NOMO-1 treated with DMSO at 0.1 percent for 48 hours (cell line): ENCODE data around the gene SKAP1.

ENCODE experiments used
- DNase-seq: peaks from one replicate; lab custom pipeline; 2025; ENCODE audit not compliant: unreplicated experiment; lab: John Stamatoyannopoulos, UW

SKAP1 gene

GRCh38 chr17:48179071-48179945 lies 250.7 kb downstream of the SKAP1 start:
- DNase-seq = no peak

- DNase-seq = no peak
Measured at GRCh38 chr17:48178317-48178716, 251.7 kb downstream of the SKAP1 start.

GRCh38 chr17:48177816-48178215 lies 252.2 kb downstream of the SKAP1 start:
- DNase-seq = no peak

- no peak for DNase-seq
Measured at GRCh38 chr17:48176471-48176855, 253.6 kb downstream of the SKAP1 start.

DNA sequence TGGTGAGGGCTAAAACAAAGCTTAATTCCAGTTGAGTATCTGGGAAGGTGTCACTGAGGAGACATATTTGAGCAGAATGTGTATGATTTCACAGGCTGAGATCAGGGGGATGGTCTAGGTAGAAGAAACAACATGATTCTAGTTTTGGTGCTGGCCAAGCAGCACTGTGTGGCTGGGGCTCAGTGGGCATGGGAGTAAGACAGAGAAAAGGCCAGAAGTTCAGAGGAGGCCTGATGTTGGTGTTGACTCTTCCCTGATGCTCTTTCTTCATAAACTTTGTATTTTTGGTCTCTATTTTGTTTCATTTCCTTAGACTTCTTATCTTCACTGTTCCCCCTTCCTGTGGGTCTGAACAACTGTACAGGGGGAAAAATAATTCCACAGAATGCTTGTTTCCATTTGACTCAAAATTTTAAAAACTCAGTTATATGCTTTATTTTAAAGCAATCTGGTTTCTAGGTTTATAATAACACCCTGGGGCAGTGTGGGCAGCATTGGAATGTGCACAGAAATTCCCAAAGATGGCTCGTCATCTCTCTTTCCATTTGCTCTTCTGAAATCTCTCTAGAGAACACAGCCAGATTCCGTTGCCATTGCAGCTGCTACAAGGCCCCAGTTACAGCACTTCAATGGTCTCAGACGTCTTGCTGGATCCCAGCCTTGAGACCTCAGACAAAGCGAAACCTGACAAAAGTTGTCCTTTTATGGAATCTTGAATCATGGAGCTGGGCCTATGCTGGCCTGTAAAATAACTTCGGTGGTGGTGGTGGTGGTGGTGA lies 254.1 kb downstream of the SKAP1 start:
- DNase-seq = no peak

DNA sequence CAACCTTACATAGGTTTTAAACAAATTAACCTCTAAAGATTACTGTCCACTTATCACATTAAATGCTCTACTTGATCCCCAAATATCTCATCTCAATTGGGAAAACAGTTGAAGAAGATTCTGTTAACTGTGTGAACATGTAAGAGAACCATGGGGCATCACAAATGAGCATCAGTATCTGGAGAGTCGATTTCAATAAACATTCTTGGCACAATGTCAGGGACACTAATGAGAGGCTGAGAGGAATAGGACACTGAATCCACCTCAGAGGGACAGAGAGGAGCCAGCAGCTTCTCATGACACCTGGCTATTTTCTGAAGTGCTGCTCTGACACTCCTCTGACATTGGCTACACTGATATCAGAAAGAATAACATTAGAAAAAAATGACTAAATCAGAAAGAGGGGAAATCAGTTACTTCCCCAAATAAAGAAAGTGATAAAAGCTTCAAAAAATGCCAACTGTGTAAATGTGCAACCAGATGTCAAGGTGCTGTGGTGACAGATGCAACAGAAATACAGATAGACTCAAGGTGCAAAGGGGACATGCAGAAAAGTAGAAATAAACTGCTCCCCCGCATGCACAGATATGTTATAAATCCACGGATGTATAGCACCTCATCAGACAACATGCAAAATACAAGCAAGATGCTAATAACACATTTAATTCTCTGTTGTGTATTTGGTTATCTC lies 255.0 kb downstream of the SKAP1 start:
- DNase-seq = no peak

GRCh38 chr17:48173191-48173984 lies 256.6 kb downstream of the SKAP1 start:
- DNase-seq = no peak

DNA sequence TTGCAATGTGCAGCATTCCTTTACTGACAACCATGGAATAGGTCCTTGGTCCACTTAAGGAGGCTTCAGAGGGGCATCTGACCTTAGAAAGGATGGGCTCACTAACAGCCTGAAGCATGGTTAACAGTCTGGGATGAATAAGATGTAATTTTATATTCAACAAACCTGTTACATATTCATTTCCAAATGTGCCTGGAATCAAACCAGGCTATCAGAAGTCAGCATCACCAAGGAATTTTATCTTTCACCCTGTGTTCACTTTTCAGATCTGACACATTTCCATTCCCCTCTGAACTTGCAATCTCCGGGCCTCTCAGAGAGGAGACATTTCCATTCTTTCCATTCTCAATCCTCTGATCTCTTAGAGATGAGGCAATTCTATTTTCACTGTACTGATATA lies 260.1 kb downstream of the SKAP1 start:
- DNase-seq = no peak

DNA sequence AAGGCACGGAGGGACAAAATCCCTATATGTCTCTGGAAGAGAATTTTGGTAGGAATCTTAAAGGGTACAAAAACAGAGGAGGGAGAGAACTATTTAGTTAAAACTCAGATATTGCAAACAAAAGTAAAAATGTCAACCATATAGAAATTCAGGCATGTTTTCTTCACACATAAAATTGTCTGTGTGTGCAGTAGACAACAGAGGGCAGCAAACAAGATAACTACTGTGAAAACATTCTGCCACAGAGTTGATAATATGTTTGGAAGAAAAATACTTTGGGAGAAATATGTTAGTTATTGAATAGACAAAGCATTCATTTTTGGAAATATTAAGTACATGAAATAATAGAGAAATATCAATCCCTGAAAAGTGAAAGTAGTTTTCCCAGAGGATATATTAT lies 266.2 kb downstream of the SKAP1 start:
- no peak for DNase-seq

DNA sequence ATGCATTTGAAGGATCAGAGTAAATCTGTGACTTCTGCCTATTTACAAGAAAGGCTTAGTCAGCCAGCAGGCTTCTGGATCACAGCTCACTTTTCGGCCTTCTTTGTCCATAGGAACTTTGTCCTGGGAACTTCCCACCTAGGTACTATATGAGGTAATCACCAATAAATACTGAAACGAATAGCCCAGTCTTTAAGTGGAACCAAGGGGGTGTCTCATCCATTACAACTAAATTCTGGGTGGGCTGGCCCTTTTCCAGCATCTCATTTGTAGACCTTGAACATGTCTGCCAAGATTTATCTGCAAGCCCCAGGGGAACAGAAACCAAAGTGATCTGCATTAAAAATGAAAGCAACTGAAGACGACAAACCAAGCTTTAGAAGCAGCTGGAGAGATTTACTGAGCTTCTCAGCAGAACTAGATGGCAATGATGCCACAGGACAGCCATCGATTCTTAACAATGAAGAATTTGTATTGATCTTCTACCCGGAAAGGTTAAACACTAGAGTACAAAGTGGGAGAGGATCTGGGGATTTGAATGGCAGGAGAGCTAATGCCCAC lies 267.0 kb downstream of the SKAP1 start:
- no peak for DNase-seq

- no peak for DNase-seq
Measured at GRCh38 chr17:48162306-48162934, 267.6 kb downstream of the SKAP1 start.

DNA sequence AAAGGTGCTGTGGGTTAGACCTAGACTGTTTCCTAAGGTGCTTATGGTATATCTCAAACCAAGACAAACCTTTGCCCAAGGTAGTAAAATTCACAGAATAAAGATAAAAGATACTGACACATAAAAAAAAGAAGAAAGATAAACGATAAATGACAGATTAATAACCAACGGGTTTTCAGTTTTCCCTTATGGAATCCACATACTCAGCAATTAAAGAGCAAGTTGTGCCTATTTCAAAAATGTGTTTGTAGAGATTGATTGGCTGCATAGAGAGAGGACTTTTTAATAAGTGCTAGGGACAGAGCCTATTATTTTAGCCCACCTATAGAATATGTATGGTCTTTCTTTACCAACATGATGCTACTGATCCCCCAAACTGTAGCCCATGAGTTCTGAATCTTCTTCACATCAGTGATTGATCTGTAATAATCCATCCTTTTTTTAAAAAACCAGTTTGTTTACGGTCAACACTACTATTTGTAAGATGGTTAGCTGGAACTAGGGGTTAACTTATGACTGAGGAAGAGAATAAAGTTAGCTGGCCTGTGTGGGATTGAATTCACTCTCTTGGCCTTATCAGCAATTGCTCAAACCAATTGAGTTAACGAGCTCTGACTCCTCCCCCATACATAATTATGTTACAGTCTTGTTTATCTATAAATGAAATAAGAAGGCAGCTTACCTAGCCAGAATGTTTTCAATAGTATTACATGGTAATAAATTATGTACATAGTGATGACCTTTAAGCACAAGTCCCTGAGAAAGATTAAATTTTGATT lies 268.7 kb downstream of the SKAP1 start:
- no peak for DNase-seq

- DNase-seq = no peak
Measured at GRCh38 chr17:48160177-48161081, 269.6 kb downstream of the SKAP1 start.

DNA sequence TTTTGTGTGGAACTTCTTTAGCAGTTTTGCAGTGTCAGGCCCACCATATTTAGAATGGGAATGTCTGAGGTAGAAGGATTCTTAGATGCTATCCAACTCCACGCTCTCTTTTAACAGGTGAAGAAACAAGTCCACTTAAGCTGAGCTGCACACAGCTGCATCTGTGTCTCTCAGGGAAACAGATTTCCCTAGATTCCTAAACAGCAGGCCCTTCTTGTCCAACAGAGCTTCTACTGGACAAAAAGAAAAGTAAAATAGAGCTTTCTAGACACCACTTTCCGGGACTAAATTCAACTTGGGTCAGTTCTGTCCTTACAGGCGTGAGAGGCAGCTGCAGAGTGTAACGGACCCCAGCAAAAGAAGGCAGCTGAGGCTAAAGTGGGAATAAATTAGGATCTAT lies 270.8 kb downstream of the SKAP1 start:
- DNase-seq = no peak

DNA sequence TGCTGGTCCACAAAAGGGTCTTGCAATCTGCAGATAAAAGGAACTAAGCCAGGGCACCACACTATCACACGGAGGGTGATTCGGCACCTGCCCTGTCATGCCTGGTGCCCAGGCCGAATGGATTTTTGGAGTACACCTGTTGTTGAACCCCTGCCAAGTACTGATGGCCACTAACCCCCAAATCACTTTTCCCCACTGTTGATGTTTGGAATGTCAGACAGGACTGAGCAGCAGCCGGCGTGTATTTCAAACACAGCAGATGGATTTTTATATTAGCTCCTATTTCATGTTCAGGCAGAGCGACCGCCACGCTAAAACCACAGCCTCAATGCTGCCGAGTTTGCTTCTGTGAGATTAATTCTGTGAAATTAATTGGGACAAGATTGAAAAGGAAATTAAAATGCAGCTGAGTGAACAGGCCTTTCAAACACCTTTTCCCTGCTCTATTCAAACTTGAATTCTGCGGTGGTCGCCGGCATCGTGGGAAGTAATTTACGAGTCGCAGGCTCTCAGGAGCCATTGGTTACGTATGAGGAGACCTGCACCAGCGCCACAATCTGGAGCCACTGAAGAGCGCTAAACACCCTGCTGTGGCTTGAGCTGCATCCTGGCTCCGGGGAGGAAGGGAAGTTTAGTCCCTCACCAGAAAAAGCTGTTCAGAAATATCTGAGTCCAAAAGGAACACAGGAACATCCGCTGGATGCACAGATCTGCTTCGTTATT lies 274.0 kb downstream of the SKAP1 start:
- DNase-seq = no peak

GRCh38 chr17:48153691-48154358 lies 276.2 kb downstream of the SKAP1 start:
- peak; percentile 59 for DNase-seq

DNA sequence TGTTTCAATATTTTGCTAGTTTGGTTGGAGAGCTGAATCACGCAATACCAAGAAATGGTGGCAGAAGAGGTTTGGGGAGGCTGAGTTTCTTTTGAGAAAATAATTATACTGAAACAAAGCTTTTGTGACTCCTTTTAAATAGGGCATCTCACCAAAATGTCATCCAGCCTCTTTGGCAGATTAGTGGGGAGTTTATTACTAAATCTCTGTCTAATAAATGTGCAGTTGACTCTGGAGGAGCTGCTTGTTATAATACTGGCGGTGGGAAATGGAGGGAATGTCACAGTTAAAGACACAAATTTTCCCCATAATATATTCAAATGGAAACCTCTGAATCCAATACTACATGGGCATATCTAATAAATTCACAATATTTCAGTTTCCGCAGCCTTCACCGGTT lies 277.7 kb downstream of the SKAP1 start:
- DNase-seq = no peak
